HepG2 (cell line): Measurements from ENCODE around the gene CLEC20A. TPM values are rescaled to one million over a fixed set of nuclear protein-coding genes. Genes with fewer than 3 reads are reported as not detected.

Experiments used
- ATAC-seq: fragments of 200-7000 bp; cut with Tn5 transposase; 3 replicates; pipeline ENCODE4 v1.9.1; 2020; ENCODE audit warnings: mild to moderate bottlenecking, moderate library complexity
- BruUV-seq: library from RNA; stranded (reverse); fragments of 400-500 nt; replicated peaks from 2 replicates; lab custom pipeline; 2021; lab: Mats Ljungman, UMichigan
- CTCF ChIA-PET: fragments of 300-600 bp; formaldehyde crosslinking; extraction: SDS; loops from one replicate; lab custom pipeline; 2021; ENCODE audit warnings: low total read pairs, inconsistent platforms, low intra/inter-chr PET ratio; lab: Yijun Ruan, JAX
- POLR2A ChIA-PET: fragments of 350-600 bp; sonication (Branson Sonifier 250); formaldehyde crosslinking; loops from one replicate; lab custom pipeline; 2020; ENCODE audit warnings: antibody characterized with exemption, inconsistent platforms; lab: Yijun Ruan, JAX
- DNase-seq: peaks from one replicate; pipeline ENCODE4 v3.0.0-alpha.2; 2015; ENCODE audit warnings: low spot score
- FAIRE-seq: peaks from 3 replicates; lab custom pipeline; 2011; peaks lifted over from hg19 to GRCh38; lab: Jason Lieb, UNC
- H2AFZ ChIP-seq: one replicate; pipeline ENCODE4 v1.6.1; 2011; ENCODE audit warnings: low read length, inconsistent platforms
- H3K27ac ChIP-seq: fragments of 300-600 bp; 3 replicates; pipeline ENCODE4 v1.8.0; 2011; ENCODE audit warnings: mixed run types, mild to moderate bottlenecking, mixed read lengths, low read length, inconsistent platforms; ENCODE audit not compliant: insufficient read depth; ENCODE audit errors: extremely low read length
- H3K27me3 ChIP-seq, 2 experiments: fragments of 200-600 bp in 1 of 2; 2 replicates in 1 of 2; 3 replicates in 1 of 2; pipeline versions ENCODE4 v1.6.0 to v1.8.0; 2011; ENCODE audit warnings: low read length in 2 of 2, mild to moderate bottlenecking in 2 of 2, moderate library complexity in 2 of 2, inconsistent platforms in 1 of 2; ENCODE audit not compliant: insufficient read depth in 2 of 2, control insufficient read depth in 1 of 2
- H3K36me3 ChIP-seq, 2 experiments: fragments of 200-600 bp in 1 of 2; replicated peaks in 1 of 2; 2 replicates in 1 of 2; 3 replicates in 1 of 2; pipeline versions ENCODE4 v1.5.1 to v1.8.0; 2011; ENCODE audit warnings: low read length in 2 of 2, inconsistent platforms in 1 of 2; ENCODE audit not compliant: insufficient read depth in 2 of 2, control insufficient read depth in 1 of 2
- H3K4me1 ChIP-seq: 2 replicates; pipeline ENCODE4 v1.5.1; 2012; ENCODE audit warnings: low read length, inconsistent platforms; ENCODE audit not compliant: insufficient read depth
- H3K4me2 ChIP-seq: 2 replicates; pipeline ENCODE4 v1.6.0; 2011; ENCODE audit warnings: low read depth, low read length, inconsistent platforms
- H3K4me3 ChIP-seq, 3 experiments: fragments of 200-600 bp in 1 of 3; sonication (generic), shearing (Covaris generic) in 1 of 3; replicated peaks in 1 of 3; 2 replicates each; pipeline ENCODE4 v1.5.1; 2011 to 2016; ENCODE audit warnings: low read length in 3 of 3, inconsistent platforms in 2 of 3, low read depth in 2 of 3, mild to moderate bottlenecking in 2 of 3, control low read depth in 1 of 3, mixed read lengths in 1 of 3; ENCODE audit not compliant: insufficient read depth in 1 of 3
- H3K79me2 ChIP-seq: one replicate; pipeline ENCODE4 v1.6.1; 2011; ENCODE audit warnings: low read length, inconsistent platforms; ENCODE audit not compliant: insufficient read depth
- H3K9ac ChIP-seq: 2 replicates; pipeline ENCODE4 v1.6.0; 2011; ENCODE audit warnings: mild to moderate bottlenecking, low read depth, low read length, inconsistent platforms; ENCODE audit not compliant: insufficient read depth
- H3K9me3 ChIP-seq: 2 replicates; pipeline ENCODE4 v1.5.1; 2012; ENCODE audit warnings: mild to moderate bottlenecking, low read length
- H4K20me1 ChIP-seq: 2 replicates; pipeline ENCODE4 v1.6.0; 2011; ENCODE audit warnings: inconsistent platforms, mild to moderate bottlenecking, low read length, moderate library complexity; ENCODE audit not compliant: insufficient read depth
- KLF12 ChIP-seq: sonication (generic); formaldehyde crosslinking; IDR thresholded peaks from 2 replicates; pipeline ENCODE4 v1.4.0; 2020; ENCODE audit warnings: missing genetic modification reagents, borderline replicate concordance
- SPEN ChIP-seq: sonication (generic); formaldehyde crosslinking; IDR thresholded peaks from 2 replicates; pipeline ENCODE4 v1.5.1; 2020; ENCODE audit warnings: low read depth, mild to moderate bottlenecking, missing genetic modification reagents
- WIZ ChIP-seq: sonication (generic); formaldehyde crosslinking; IDR thresholded peaks from 2 replicates; pipeline ENCODE4 v1.5.1; 2020; ENCODE audit warnings: mild to moderate bottlenecking, missing genetic modification reagents
- ZNF451 ChIP-seq: sonication (generic); formaldehyde crosslinking; IDR thresholded peaks from 2 replicates; pipeline ENCODE4 v1.5.0; 2020; ENCODE audit warnings: mild to moderate bottlenecking, missing genetic modification reagents
- ZNF558 ChIP-seq: sonication (generic); formaldehyde crosslinking; IDR thresholded peaks from 2 replicates; pipeline ENCODE4 v1.9.0; 2022; ENCODE audit warnings: mild to moderate bottlenecking, missing genetic modification reagents, borderline replicate concordance
- ZNF746 ChIP-seq: sonication (generic); formaldehyde crosslinking; IDR thresholded peaks from 2 replicates; pipeline ENCODE4 v1.8.0; 2022; ENCODE audit warnings: mild to moderate bottlenecking, missing genetic modification reagents
- WGBS: methylation state at CpG from one replicate; pipeline ENCODE4 v1.1.6; 2017; ENCODE audit warnings: low lambda C conversion rate; 5-methylcytosine and 5-hydroxymethylcytosine counted together
- in situ Hi-C: cut with HindIII; loops from 2 replicates; pipeline ENCODE4 v1.10.0; 2017; ENCODE audit warnings: low pct_unique_long_range_greater_than_20kb; ENCODE audit not compliant: extremely low pct_ligation_motif_present
- intact Hi-C: fragments of 100-400 bp; cut with micrococcal nuclease; formaldehyde crosslinking; loops from one replicate; pipeline ENCODE4 v1.10.0; 2022; ENCODE audit not compliant: unreplicated experiment
- polyA plus RNA-seq, 8 experiments: library from polyadenylated mRNA; depleted of rRNA in 3 of 8; stranded (reverse) in 7 of 8; unstranded in 1 of 8; fragments of >200 nt; fragmentation: Illumina TruSeq in 4 of 8; extraction: Trizol in 4 of 8; gene quantifications; 2 replicates each; pipeline versions ENCODE4 v1.2.1 to v1.2.3, GENCODE V29; 2011 to 2016; ENCODE audit warnings: low read depth in 4 of 8, missing spikeins in 1 of 8, mixed read lengths in 1 of 8; ENCODE audit not compliant: insufficient read depth in 1 of 8
- total RNA-seq, 5 experiments: library from RNA; depleted of rRNA; stranded (reverse); fragments of >200 nt; fragmentation: Illumina TruSeq; extraction: Trizol; gene quantifications; 2 replicates each; pipeline ENCODE4 v1.2.3, GENCODE V29; 2016; ENCODE audit warnings: low read depth in 1 of 5
- TF ChIP-seq, protein P1 (sequence below): sonication (generic); formaldehyde crosslinking; IDR thresholded peaks from 2 replicates; pipeline ENCODE4 v1.4.0; 2020; ENCODE audit warnings: low read depth, missing genetic modification reagents
- TF ChIP-seq, protein P2 (sequence below): IDR thresholded peaks from 2 replicates; pipeline ENCODE4 v1.6.1; 2012; ENCODE audit warnings: inconsistent platforms
- TF ChIP-seq, protein P3 (sequence below), 2 experiments: fragments of 450-650 bp in 1 of 2; sonication (generic) in 1 of 2; formaldehyde crosslinking in 1 of 2; IDR thresholded peaks; 2 replicates each; pipeline versions ENCODE4 v1.6.1 to v1.8.0; 2016 to 2022; ENCODE audit warnings: antibody characterized with exemption in 1 of 2, mild to moderate bottlenecking in 1 of 2, missing genetic modification reagents in 1 of 2

The CLEC20A gene
- total and polyA plus RNA-seq, 2 of the 13 experiments (the other 11 are each of a cell fraction or from before 2014, with no cell fraction given) = not detected

DNA sequence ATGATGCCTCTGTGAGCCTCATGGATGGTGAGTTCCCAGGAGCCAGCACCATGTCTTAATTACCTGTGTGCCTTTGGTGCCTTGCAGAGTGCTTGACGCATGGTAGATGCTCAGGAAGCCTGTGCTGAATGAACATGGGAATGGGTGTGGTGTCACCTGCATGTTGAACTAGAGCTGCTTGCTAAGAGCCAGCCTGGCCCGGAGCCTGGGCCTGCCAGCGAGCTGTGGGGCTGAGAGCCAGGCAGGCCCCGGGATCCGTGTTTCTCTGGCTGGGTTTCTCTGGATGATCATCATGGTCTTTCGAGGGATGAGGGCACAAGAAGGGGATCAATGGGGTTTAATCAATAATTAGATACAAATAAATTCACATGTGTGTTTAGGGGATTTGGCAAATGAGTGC, 9.4 kb upstream of the CLEC20A start:
- BruUV-seq = no TSS peak
- no peak for DNase-seq
- Histone ChIP-seq H3K27ac (no peak overlapping the region), H3K9me3 (no peaks in the 10 kb centered on the region), H3K27me3 (no peaks in the 10 kb centered on the region; a peak in 1 of 5 replicates), H3K4me3 (no peak overlapping the region), H3K4me1 (0 out of 2 replicates have a peak, but pooled peaks cover 8% of the 10 kb centered on the region), H3K79me2 (no peaks in the 10 kb centered on the region), H3K4me2 (no peak overlapping the region), H3K9ac (no peak overlapping the region), H3K36me3 (no peaks in the 10 kb centered on the region), H4K20me1 (no peaks in the 10 kb centered on the region), H2AFZ (no peak overlapping the region)
- intact Hi-C loops = no loop called here
- POLR2A ChIA-PET = no interaction called here
- ATAC-seq = no peak
- CTCF ChIA-PET = no interaction called here
- FAIRE-seq = no peak
- in situ Hi-C loops = loop anchor here (10.0 kb wide), 1 partner anchor 211 kb away; no protein-coding TSS in a partner anchor
- WGBS = 74% methylated on average over 5 of the region's 6 CpGs
- TF ChIP-seq, protein P1, sequence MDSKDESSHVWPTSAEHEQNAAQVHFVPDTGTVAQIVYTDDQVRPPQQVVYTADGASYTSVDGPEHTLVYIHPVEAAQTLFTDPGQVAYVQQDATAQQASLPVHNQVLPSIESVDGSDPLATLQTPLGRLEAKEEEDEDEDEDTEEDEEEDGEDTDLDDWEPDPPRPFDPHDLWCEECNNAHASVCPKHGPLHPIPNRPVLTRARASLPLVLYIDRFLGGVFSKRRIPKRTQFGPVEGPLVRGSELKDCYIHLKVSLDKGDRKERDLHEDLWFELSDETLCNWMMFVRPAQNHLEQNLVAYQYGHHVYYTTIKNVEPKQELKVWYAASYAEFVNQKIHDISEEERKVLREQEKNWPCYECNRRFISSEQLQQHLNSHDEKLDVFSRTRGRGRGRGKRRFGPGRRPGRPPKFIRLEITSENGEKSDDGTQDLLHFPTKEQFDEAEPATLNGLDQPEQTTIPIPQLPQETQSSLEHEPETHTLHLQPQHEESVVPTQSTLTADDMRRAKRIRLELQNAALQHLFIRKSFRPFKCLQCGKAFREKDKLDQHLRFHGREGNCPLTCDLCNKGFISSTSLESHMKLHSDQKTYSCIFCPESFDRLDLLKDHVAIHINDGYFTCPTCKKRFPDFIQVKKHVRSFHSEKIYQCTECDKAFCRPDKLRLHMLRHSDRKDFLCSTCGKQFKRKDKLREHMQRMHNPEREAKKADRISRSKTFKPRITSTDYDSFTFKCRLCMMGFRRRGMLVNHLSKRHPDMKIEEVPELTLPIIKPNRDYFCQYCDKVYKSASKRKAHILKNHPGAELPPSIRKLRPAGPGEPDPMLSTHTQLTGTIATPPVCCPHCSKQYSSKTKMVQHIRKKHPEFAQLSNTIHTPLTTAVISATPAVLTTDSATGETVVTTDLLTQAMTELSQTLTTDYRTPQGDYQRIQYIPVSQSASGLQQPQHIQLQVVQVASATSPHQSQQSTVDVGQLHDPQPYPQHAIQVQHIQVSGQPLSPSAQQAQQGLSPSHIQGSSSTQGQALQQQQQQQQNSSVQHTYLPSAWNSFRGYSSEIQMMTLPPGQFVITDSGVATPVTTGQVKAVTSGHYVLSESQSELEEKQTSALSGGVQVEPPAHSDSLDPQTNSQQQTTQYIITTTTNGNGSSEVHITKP (CRISPR knock-in tag) = no peak
- TF ChIP-seq SPEN (CRISPR knock-in tag) (no peak), KLF12 (CRISPR knock-in tag) (no peak), WIZ (no peak), ZNF746 (no peak), ZNF451 (no peak), ZNF558 (CRISPR knock-in tag) (no peak)
- TF ChIP-seq, protein P2, sequence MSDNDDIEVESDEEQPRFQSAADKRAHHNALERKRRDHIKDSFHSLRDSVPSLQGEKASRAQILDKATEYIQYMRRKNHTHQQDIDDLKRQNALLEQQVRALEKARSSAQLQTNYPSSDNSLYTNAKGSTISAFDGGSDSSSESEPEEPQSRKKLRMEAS = no peak
- TF ChIP-seq, protein P3, sequence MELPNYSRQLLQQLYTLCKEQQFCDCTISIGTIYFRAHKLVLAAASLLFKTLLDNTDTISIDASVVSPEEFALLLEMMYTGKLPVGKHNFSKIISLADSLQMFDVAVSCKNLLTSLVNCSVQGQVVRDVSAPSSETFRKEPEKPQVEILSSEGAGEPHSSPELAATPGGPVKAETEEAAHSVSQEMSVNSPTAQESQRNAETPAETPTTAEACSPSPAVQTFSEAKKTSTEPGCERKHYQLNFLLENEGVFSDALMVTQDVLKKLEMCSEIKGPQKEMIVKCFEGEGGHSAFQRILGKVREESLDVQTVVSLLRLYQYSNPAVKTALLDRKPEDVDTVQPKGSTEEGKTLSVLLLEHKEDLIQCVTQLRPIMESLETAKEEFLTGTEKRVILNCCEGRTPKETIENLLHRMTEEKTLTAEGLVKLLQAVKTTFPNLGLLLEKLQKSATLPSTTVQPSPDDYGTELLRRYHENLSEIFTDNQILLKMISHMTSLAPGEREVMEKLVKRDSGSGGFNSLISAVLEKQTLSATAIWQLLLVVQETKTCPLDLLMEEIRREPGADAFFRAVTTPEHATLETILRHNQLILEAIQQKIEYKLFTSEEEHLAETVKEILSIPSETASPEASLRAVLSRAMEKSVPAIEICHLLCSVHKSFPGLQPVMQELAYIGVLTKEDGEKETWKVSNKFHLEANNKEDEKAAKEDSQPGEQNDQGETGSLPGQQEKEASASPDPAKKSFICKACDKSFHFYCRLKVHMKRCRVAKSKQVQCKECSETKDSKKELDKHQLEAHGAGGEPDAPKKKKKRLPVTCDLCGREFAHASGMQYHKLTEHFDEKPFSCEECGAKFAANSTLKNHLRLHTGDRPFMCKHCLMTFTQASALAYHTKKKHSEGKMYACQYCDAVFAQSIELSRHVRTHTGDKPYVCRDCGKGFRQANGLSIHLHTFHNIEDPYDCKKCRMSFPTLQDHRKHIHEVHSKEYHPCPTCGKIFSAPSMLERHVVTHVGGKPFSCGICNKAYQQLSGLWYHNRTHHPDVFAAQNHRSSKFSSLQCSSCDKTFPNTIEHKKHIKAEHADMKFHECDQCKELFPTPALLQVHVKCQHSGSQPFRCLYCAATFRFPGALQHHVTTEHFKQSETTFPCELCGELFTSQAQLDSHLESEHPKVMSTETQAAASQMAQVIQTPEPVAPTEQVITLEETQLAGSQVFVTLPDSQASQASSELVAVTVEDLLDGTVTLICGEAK (IDR thresholded peaks at IDR 0.05) = no peak
- TF ChIP-seq, protein P3 (CRISPR knock-in tag; IDR thresholded peaks at IDR 0.05) = no peak
